Loucy (cell line): ENCODE data around the gene SNRPF.

ENCODE experiments used
- H2AFZ ChIP-seq: fragments of 200-600 bp; sonication (generic); 2 replicates; pipeline ENCODE4 v1.6.0; 2016; ENCODE audit warnings: antibody characterized with exemption, mild to moderate bottlenecking, low read length, moderate library complexity
- H3F3A ChIP-seq: fragments of 200-600 bp; 2 replicates; pipeline ENCODE4 v1.6.0; 2016; ENCODE audit warnings: antibody characterized with exemption, low read depth, mild to moderate bottlenecking
- H3K27me3 ChIP-seq: fragments of 200-600 bp; sonication (generic); 2 replicates; pipeline ENCODE4 v1.6.1; 2014; ENCODE audit warnings: low read length, mild to moderate bottlenecking; ENCODE audit not compliant: insufficient read depth, poor library complexity, severe bottlenecking
- H3K36me3 ChIP-seq: fragments of 200-600 bp; sonication (generic); 2 replicates; pipeline ENCODE4 v1.6.1; 2016; ENCODE audit warnings: low read length; ENCODE audit not compliant: insufficient read depth
- H3K4me1 ChIP-seq: fragments of 200-600 bp; sonication (generic); 2 replicates; pipeline ENCODE4 v1.5.1; 2014; ENCODE audit warnings: low read length, mild to moderate bottlenecking; ENCODE audit not compliant: insufficient read depth, poor library complexity, severe bottlenecking
- H3K4me2 ChIP-seq: fragments of 200-600 bp; sonication (generic); 2 replicates; pipeline ENCODE4 v1.6.0; 2014; ENCODE audit warnings: antibody characterized with exemption, low read length, low read depth, mild to moderate bottlenecking; ENCODE audit not compliant: poor library complexity, severe bottlenecking
- H3K4me3 ChIP-seq: fragments of 200-600 bp; sonication (generic); 2 replicates; pipeline ENCODE4 v1.5.1; 2014; ENCODE audit warnings: low read length, mild to moderate bottlenecking, mixed read lengths; ENCODE audit not compliant: poor library complexity, severe bottlenecking
- H3K79me2 ChIP-seq: fragments of 200-600 bp; sonication (generic); 2 replicates; pipeline ENCODE4 v1.6.1; 2014; ENCODE audit warnings: low read length; ENCODE audit not compliant: insufficient read depth
- H3K9ac ChIP-seq: fragments of 200-600 bp; sonication (generic); 2 replicates; pipeline ENCODE4 v1.6.0; 2014; ENCODE audit warnings: mild to moderate bottlenecking, low read depth, low read length, moderate library complexity; ENCODE audit not compliant: poor library complexity, severe bottlenecking
- H3K9me2 ChIP-seq: fragments of 200-600 bp; sonication (generic); replicated peaks from 2 replicates; pipeline ENCODE4 v1.6.1; 2016; ENCODE audit warnings: low read depth, low read length, mixed read lengths
- H3K9me3 ChIP-seq: fragments of 200-600 bp; sonication (generic); 2 replicates; pipeline ENCODE4 v1.6.1; 2014; ENCODE audit warnings: mild to moderate bottlenecking, antibody characterized with exemption, low read length, low read depth; ENCODE audit not compliant: insufficient read depth
- H4K20me1 ChIP-seq: fragments of 200-600 bp; sonication (generic); 2 replicates; pipeline ENCODE4 v1.6.0; 2014; ENCODE audit warnings: antibody characterized with exemption, low read length, mild to moderate bottlenecking; ENCODE audit not compliant: insufficient read depth, poor library complexity, severe bottlenecking
- EZH2phosphoT487 ChIP-seq: fragments of 200-600 bp; IDR thresholded peaks from 2 replicates; pipeline ENCODE4 v1.6.1; 2018; ENCODE audit warnings: antibody characterized with exemption, mild to moderate bottlenecking, moderate library complexity, borderline replicate concordance
- TF ChIP-seq, protein P1 (sequence below): fragments of 200-600 bp; sonication (generic); conservative IDR thresholded peaks from 2 replicates; pipeline ENCODE4 v1.5.1; 2014; ENCODE audit warnings: mild to moderate bottlenecking, antibody characterized with exemption, low read length

The SNRPF gene

DNA sequence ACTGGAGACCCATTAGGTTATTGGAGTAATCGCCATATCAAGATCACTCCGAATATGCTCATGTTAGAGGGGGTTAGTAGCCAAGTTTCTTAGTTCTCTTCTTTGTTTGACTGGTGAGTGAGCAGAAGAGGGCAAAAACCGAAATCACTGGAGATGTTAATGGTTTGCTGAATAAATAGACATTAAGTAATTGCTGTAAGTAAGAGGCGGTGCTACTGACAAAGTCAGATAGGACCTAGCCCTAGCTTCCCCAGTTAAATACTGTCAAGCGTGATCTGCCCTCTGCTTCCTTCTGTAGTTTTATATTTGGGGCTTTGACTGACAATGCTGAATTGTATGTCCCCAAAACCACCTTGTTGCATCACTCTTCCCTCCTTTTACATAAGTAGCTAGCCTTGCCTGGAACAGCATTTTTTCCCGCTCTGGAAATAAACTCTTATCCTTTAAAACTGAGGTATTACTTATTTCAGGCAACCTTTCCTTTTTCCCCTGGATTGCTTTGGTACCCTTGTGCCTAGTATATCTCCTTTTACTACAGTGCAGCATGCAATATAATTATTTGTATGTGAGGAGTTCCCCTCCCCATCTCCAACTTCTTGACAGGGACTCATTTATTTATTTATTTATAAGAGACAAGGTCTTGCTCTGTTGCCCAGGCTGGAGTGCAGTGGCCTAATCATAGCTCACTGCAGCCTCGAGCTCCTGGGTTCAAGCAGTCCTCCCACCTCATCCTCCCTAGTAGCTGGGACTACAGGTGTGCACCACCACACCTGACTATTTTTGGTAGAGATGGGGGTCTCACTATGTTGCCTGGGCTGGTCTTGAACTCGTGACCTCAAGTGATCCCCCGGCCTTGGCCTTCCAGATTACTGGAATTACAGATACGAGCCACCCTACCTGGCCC lies 1.4 kb downstream of the SNRPF start:
- peaks cover 65% of the 10 kb centered on the region for H3K79me2 ChIP-seq
- H3K4me3 ChIP-seq, result peak overlapping the region; percentile 86
- H3K4me1 ChIP-seq, result peaks cover 30% of the 10 kb centered on the region
- 0 out of 2 replicates have a peak, but pooled peaks cover 2% of the 10 kb centered on the region for H3F3A ChIP-seq
- peaks cover 48% of the 10 kb centered on the region for H4K20me1 ChIP-seq
- peaks cover 40% of the 10 kb centered on the region for H3K36me3 ChIP-seq
- peaks cover 13% of the 10 kb centered on the region for H3K9me3 ChIP-seq
- no peak for TF ChIP-seq EZH2phosphoT487
- TF ChIP-seq, protein P1, sequence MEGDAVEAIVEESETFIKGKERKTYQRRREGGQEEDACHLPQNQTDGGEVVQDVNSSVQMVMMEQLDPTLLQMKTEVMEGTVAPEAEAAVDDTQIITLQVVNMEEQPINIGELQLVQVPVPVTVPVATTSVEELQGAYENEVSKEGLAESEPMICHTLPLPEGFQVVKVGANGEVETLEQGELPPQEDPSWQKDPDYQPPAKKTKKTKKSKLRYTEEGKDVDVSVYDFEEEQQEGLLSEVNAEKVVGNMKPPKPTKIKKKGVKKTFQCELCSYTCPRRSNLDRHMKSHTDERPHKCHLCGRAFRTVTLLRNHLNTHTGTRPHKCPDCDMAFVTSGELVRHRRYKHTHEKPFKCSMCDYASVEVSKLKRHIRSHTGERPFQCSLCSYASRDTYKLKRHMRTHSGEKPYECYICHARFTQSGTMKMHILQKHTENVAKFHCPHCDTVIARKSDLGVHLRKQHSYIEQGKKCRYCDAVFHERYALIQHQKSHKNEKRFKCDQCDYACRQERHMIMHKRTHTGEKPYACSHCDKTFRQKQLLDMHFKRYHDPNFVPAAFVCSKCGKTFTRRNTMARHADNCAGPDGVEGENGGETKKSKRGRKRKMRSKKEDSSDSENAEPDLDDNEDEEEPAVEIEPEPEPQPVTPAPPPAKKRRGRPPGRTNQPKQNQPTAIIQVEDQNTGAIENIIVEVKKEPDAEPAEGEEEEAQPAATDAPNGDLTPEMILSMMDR, result no peak
- H2AFZ ChIP-seq, result no peak overlapping the region
- H3K27me3 ChIP-seq, result no peaks in the 10 kb centered on the region
- H3K4me2 ChIP-seq, result peak overlapping the region; percentile 89
- H3K9me2 ChIP-seq, result no peaks in the 10 kb centered on the region
- H3K9ac ChIP-seq, result peak overlapping the region; percentile 78

DNA sequence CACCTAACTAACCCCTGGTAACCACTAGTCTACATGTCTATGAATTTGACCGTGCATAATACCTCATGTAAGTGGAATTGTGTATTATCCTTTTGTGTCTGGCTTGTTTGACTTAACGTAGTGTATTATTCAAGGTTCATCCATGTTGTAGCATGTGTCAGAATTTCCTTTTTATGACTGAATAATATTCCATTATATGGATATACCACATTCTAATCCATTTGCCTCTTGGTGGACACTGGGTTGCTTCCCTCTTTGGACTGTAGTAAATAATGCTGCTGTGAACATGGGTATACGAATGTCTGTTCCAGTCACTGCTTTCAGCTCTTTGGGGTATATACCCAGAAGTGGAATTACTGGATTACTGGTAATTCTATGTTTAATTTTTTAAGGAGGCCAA lies 3.3 kb downstream of the SNRPF start:
- Histone ChIP-seq H3K27me3 (no peaks in the 10 kb centered on the region), H4K20me1 (peaks cover 53% of the 10 kb centered on the region), H3F3A (0 out of 2 replicates have a peak, but pooled peaks cover 3% of the 10 kb centered on the region), H3K4me2 (no peak overlapping the region), H2AFZ (no peak overlapping the region), H3K36me3 (peaks cover 50% of the 10 kb centered on the region), H3K79me2 (peaks cover 65% of the 10 kb centered on the region), H3K4me3 (no peak overlapping the region), H3K9ac (no peak overlapping the region), H3K4me1 (peaks cover 30% of the 10 kb centered on the region), H3K9me2 (no peaks in the 10 kb centered on the region), H3K9me3 (peaks cover 13% of the 10 kb centered on the region)
- TF ChIP-seq, protein P1, result no peak
- no peak for TF ChIP-seq EZH2phosphoT487

DNA sequence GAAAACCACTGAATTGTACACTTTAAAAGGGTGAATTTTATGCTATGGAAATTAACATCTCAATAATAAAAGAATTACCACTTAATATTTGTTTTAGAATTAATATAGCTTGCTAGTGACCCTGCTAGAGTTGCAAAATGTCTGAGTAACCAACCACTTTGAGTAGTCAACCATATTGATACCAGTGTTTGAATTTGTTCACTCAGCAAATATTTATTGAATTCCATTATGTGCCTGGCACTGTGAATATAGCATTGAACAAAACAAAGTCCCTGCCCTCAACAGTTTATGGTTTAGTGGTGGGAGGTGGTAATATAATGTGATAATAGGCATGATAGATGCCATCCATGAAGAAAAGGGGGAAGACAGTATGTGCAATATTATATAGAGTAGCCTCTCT lies 4.6 kb downstream of the SNRPF start:
- Histone ChIP-seq H3K9me2 (no peaks in the 10 kb centered on the region), H3K79me2 (peaks cover 65% of the 10 kb centered on the region), H3K4me1 (peaks cover 30% of the 10 kb centered on the region), H3K27me3 (no peaks in the 10 kb centered on the region), H3K4me2 (peak overlapping the region; percentile 51), H3K4me3 (peak overlapping the region; percentile 42), H4K20me1 (peaks cover 53% of the 10 kb centered on the region), H3K9me3 (peaks cover 13% of the 10 kb centered on the region), H3K36me3 (peaks cover 60% of the 10 kb centered on the region), H3K9ac (no peak overlapping the region), H2AFZ (no peak overlapping the region), H3F3A (0 out of 2 replicates have a peak, but pooled peaks cover 3% of the 10 kb centered on the region)
- TF ChIP-seq, protein P1, result no peak
- TF ChIP-seq EZH2phosphoT487, result no peak
